ENCODE results near the gene OR8B4.
"Not testable (repeated sequence)": the region's sequence is repeated elsewhere in the genome, so short reads cannot be mapped to it uniquely, and the experiment has no call there.

The OR8B4 gene

GRCh38 chr11:124403186-124403585, 21.5 kb downstream of the OR8B4 start:
- not testable (repeated sequence) for DNase-seq

DNA sequence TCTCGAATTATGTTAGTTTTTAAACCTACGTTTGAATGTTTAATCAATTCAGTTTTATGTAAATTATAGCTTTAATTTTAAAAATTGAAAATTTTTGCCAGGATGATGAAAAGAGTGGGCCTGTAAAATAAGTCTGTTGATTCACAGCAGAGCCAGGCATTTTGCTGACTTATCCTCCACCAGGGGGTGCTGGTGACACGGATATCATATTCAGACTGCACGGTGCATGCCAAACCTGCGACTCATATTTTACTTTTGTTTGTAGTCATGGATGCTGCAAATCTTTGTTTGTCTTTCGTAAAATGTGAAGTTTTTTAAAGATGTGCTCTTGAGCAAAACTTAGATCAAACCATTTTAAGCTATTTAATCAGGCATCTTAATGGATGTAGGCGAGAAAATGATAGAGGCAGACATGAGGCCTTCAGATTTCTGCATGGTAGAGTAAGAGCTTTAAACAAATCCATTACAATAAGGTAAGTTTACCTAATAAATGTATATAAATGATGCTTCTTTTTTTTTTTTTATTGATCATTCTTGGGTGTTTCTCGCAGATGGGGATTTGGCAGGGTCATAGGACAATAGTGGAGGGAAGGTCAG, 22.2 kb downstream of the OR8B4 start:
- DNase-seq: peak; percentile 77

DNA sequence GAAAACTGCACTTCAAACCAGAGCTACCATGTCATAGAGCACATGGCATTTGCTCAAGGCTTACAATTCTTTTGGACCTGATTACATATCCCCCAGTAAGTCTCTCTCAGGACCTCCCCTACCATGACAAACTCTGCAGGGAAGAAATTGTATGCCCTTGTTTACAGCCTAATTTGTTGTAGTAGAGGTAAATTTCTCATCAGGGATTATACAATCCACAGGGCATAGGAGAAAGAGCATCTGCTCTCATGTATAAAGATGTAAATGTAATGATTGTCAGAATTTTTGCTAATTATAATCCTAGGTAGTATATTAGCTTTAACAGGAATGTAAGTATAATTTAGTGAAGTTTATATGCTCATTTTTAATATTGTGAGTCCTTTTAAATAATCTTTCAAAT, 25.7 kb downstream of the OR8B4 start, which contains the start of gene OR8B3:
OR8B3 (minus strand) TSS at position 101 of the 400 bp plus-strand sequence. CDS start 1,673 bp downstream, outside the sequence.
- DNase-seq: no peak

- DNase-seq: not testable (repeated sequence)
Observed at GRCh38 chr11:124396847-124397246, 27.8 kb downstream of the OR8B4 start.

DNA sequence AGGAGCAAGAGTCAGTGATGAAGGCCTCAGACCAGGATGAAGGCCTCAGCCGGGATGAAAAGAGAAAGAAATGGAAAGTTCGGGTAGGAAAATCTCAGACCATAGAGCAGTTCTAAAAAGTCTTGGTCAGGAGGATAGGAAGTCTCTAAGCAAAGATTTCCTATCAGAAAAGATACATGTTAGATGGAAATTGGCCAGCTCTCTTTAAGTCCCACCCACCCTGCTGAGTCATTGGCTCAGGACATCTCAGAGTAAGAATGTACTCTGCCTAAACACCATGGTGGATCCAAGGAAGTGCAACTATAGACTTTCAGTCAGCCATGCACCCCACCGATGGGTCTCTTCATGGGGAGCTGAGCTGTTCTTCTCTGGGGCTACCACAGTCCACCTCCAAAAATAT, 30.3 kb downstream of the OR8B4 start:
- no peak for DNase-seq

GRCh38 chr11:124384399-124384798, 40.3 kb downstream of the OR8B4 start, which contains the start of gene OR8B2:
OR8B2 (minus strand) TSS chr11:124384499; CDS start chr11:124383343, 1,156 bp downstream.
- DNase-seq: no peak

DNA sequence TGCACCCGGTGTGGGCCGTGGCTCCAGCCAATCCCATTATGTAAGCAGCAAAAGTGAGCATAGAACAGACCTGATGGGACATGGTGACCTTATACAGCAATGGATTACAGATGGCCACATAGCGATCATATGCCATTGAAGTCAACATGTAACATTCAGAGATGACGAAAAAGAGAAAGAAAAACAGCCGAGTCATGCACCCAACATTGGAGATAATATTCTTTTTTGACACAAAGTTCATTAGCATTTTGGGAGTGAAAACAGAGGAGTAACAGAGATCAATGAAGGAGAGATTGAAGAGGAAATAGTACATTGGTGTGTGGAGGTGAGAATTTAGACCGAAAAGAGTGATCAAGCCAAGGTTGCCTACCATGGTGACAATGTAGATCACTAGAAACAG, 41.8 kb downstream of the OR8B4 start:
- not testable (repeated sequence) for DNase-seq

DNA sequence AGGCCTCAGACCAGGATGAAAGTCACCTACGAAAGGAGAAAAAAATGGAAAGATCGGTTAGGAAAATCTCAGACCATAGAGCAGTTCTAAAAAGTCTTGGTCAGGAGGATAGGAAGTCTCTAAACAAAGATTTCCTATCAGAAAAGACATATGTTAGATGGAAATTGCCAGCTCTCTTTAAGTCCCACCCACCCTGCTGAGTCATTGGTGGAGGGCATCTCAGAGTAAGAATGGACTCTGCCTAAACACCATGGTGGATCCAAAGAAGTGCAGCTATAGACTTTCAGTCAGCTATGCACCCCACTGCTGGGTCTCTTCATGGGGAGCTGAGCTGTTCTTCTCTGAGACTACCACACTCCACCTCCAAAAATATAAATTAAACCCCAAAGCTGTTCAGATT, 44.1 kb downstream of the OR8B4 start:
- no peak for DNase-seq

- no peak for DNase-seq
Observed at GRCh38 chr11:124376280-124376679, 48.4 kb downstream of the OR8B4 start.

Measured in kidney glomerular epithelial cell (primary cell).